NCI-H2029 (cell line): ENCODE measurements around the gene C3orf18.

Source experiments
- DNase-seq: peaks from one replicate; lab custom pipeline; 2025; lab: John Stamatoyannopoulos, UW

C3orf18 gene

DNA sequence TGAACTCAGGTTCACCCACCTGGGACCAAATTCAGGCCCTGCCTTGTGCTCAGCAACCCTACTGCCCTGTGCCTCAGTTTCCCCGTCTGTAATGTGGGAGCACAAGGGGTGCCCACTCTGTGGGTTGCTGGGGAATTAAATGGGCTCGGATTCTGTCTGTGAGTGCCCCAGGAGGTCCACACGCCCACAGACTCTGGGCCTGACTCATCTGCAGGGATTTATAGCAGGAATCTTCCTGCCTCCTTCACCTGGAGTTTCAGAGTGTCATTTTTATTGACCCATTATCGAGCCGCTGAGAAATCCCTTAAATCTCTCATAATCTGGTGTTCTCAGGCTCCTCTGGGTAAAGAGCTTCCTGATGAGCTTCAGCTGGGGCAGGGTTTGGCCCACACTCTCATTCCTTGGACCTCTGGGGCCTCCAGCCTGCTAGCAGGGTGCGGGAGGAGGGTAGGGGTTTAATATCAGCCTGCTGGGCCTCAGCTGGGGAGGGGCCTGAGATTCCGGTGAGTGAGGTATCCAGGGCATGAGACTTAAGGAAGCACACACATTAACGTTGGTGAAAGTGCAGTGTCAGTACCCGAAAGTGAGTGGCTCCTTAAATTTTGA lies 16.4 kb downstream of the C3orf18 start:
- no peak for DNase-seq

- no peak for DNase-seq
Measured at GRCh38 chr3:50550079-50550736, 17.3 kb downstream of the C3orf18 start.

- no peak for DNase-seq
Measured at GRCh38 chr3:50549226-50549625, 18.3 kb downstream of the C3orf18 start.

- DNase-seq: no peak
Measured at GRCh38 chr3:50545781-50546180, 21.8 kb downstream of the C3orf18 start.

GRCh38 chr3:50542177-50543034 lies 25.1 kb downstream of the C3orf18 start:
- peak; percentile 19 for DNase-seq

- DNase-seq: no peak
Measured at GRCh38 chr3:50539356-50540286, 27.9 kb downstream of the C3orf18 start.

- no peak for DNase-seq
Measured at GRCh38 chr3:50537421-50538129, 30.0 kb downstream of the C3orf18 start.

DNA sequence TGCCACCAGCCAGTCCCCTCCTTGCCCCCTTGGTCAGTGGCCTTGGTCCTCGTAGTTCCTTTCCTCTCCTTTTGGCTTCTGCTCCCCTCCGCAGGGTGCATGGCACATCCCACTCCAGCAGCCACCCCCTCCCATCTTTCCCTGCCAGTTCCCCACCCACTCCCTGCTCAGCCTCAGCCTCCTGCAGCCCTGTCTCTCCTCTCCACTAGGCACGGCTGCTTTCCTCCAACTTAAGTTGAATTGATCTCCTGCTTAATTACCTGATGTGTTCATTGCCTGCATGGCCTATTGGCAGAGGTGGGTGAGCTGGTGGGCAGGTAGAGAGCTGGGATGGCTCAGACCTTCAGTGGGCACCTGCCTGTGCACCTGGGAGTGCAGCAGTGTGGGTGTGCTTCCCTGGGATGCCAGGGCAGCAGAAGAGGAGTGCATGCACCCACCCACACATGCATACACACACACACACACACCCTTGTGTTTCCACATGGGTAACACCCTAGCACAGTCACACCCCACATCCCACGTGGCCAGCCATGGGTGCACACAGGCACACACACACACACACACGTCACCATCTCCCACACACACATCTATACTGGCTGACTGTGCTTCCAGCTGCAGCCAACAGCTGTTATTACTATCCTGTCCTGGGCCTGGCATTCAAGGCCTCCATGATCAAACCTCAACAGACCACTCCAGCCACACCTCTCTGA lies 30.9 kb downstream of the C3orf18 start:
- DNase-seq: no peak

- DNase-seq: no peak
Measured at GRCh38 chr3:50534681-50535330, 32.7 kb downstream of the C3orf18 start.

DNA sequence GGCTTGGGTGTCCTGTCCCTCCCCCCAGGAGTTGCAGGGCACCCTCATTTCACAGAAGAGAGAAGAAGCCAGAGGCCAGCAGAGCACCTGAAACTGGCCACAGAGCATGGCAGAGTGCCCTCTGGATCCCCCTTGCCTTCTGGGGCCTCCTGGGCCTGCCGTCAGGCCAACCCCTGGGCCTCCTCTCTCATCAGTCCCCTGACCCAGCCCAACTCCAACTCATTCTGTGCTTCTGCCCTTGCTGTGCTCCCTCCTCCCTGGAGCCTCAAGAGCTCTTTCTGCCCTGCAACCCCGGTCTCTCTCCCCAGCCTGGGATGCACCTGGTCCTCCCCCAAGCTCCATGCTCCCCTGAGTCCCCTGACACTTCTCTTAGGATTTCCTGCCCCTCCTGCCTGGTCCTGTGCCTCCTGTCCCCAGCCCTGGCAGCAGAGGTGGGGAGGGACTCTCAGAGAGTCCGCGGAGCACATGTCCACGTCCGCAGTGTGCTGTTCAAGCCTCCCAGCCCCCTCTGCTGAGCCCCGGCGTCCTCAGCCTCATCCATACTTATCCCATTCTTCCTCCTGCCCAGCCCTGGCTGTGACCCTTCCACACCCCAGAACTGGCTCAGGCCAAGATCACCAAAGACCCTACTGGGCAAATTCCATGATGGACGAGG lies 33.6 kb downstream of the C3orf18 start:
- no peak for DNase-seq

DNA sequence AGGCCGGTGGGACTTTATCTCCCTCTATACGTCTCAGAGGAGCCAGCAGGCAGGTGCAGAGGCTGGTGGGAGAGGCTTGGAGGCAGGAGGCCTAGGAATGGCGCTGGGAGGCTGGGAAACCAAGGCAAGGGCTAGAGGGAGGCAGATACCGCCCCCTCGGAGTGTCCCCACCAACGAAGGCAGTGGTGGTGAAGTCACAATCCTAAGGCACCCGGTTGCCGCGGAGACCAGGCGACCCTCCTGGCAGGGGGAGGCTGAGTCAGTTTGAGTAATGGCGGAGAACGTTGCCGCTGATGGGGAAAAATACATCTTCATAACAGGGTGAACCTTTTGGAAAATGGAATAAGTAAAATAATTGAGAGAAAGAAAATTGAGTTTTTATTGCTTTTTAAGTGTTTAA lies 34.2 kb downstream of the C3orf18 start:
- DNase-seq: no peak

GRCh38 chr3:50532062-50532705 lies 35.4 kb downstream of the C3orf18 start:
- DNase-seq: no peak

DNA sequence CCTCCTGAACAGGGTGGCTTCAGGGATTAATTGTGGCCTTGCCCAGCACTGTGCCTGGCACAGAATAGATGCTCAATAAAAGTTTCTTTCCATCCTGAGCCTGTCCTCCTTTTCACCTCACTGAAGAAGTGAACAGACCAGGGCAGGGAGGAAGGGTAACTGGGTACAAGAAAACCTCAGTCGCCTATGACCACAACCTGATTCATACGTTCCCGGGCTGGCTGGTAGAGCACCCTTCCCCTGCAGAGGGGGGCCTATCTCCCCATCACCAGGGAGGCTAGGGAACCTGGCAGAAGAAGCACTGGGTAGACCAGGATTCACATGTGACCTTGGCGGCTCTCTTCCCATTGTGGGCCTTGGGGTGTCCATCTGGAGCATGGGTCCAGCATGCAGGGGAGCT lies 36.3 kb downstream of the C3orf18 start:
- no peak for DNase-seq

GRCh38 chr3:50530001-50530970 lies 37.3 kb downstream of the C3orf18 start:
- no peak for DNase-seq

DNA sequence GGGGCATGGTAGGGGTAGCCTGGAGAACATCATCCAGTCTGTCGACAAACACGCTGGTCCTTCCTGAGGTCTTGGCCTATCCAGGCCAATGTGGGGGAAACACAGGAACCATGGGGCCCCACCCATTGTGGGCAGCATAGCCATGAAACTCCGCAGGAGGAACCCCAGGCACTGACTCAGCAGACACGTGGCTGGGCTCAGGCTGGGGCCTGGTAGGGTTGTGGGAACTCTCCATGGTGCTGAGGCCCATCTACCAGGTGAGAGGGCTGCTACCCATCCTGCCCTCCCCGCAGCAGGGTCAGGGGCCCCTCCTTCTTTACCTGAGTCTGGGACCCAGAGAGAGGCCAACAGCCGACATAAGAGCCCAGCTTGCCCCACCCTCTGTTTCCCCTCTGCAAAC lies 41.6 kb downstream of the C3orf18 start:
- DNase-seq: no peak

DNA sequence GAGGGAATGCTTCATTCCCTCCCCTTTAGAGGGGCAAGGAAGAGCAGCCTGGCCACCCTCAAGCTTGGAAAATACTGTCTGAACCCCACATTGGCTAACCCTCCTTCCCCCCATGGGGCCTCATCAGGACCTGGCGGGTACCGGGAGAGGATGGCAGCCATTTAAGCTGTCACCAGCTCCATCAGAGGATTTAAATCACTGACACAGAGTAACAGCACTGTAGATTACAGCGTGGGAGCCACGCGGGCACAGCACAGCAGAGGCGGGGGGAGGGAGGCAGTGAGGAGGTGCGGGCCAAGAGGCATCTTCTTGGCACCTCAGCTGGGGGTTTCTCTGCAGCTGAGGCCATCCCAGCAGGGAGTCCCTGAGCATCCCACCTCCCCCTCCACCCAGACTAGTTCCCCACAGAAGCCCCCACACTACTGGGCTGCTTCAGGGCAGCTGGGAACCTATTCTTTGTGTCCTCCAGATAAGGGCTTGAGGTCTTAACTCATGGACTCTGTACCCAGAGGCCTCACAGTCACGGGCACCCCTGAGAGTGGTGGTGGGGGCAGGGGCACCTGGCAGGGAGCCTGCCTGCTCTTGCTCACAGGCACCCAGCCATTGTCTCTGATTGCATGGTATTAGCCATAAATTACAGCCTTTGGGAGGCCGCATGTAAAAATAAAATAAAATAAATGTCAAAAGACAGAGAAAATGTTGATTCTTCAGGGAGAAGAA lies 42.2 kb downstream of the C3orf18 start:
- DNase-seq: no peak

DNA sequence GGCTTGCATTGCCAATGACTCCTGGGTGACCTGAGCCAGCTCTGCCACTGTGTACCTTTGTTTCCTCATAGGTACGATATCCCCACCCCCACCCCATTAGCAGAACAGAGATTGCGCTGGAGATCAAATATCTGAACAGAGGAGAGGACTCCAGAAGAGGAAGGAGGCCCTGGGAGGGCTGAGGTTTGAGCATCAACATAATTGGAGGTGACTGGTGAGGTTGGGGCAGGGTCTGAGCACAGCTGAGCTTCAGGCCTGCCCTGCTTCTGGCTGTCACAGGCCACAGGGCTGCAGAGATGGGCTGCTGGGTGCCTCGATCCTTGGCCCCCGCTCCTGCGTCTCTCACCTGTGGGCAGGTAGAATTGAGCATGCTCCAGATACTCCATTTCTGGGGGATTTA lies 42.8 kb downstream of the C3orf18 start:
- DNase-seq: no peak
